Erythroblast (primary cell): ENCODE data around the gene EIF2AK3.

ENCODE experiments used
- GATA1 ChIP-seq: IDR thresholded peaks from 2 replicates; pipeline ENCODE4 v1.6.1; 2011; ENCODE audit warnings: low read depth, mild to moderate bottlenecking, control low read depth, low read length, moderate library complexity
- POLR2A ChIP-seq: IDR thresholded peaks from 2 replicates; pipeline ENCODE4 v1.6.1; 2011; ENCODE audit warnings: mild to moderate bottlenecking, low read length

- TF ChIP-seq POLR2A (no peak), GATA1 (no peak)
Observed at GRCh38 chr2:88603146-88603545, 24.1 kb downstream of the EIF2AK3 start.
